Amniotic stem cell (primary cell): ENCODE data around the gene SLC6A12.
"Not testable (repeated sequence)": the region's sequence is repeated elsewhere in the genome, so short reads cannot be mapped to it uniquely, and the experiment has no call there.

Experiments
- DNase-seq: peaks from one replicate; lab custom pipeline; 2025; lab: John Stamatoyannopoulos, UW

SLC6A12 gene

DNA sequence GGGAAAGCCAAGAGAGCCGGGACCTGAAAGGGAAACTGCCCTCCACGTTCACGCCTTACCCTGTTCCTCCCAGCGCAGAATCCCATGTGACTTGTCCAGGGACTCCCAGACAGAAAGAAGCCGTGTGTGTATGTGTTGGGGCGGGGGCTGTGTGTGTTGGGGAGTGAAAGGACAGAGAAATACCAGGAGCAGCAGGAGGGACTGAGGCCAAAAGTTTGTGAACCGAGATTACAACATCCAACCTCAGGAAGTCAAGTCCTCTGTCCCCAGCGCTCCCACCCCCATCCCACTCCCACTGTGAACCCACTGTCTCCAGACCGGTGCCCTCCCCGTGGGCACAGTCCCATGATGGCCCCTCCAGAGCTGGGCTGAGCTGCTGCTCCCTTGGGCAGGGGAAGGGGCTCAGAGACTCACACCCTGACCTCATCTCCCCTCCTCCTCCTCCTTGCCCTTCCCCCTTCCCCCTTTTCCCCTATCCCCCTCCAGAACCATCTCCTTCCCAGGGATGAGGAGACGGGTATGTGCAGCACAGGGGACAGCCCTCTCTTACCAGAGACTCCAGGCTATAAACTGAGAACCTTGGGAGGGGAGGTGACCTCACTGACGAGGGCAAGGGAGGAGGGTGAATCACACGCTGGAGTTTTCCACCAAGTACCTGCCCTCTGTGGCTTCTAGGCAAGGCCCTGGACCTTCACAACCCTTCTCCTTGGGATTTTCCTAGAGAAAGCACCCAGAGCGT, at the start of gene SLC6A12:
TSS of gene SLC6A12 (minus strand) at position 155 of the 739 bp plus-strand sequence. CDS start 4,171 bp downstream, outside the sequence.
- DNase-seq, result no peak

- DNase-seq, result no peak
Measured at GRCh38 chr12:263574-263973, 49.6 kb upstream of the SLC6A12 start.

DNA sequence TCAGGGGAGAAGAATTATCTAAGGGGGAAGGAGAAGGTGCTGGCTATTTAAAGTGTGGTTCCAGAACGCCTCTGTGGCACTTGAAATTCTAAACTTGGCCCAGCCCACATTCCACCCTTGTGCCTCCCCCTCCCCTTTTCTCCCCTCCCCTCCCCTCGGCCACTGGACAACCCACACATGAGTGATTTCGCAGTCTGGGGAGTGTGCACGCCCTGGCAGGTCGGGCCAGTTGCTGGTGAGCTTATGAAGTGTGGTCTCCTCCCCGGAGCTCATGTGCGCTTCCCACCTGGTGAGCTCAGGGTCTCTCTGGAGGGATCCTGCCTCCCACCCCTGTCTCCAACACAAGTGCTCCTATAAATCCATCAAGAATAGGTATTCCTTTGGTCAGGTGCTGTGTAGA, 48.9 kb upstream of the SLC6A12 start, which contains the start of gene SLC6A13:
TSS of gene SLC6A13 (minus strand) at position 20 of the 400 bp plus-strand sequence. CDS start 2,784 bp downstream, outside the sequence.
- DNase-seq, result no peak

DNA sequence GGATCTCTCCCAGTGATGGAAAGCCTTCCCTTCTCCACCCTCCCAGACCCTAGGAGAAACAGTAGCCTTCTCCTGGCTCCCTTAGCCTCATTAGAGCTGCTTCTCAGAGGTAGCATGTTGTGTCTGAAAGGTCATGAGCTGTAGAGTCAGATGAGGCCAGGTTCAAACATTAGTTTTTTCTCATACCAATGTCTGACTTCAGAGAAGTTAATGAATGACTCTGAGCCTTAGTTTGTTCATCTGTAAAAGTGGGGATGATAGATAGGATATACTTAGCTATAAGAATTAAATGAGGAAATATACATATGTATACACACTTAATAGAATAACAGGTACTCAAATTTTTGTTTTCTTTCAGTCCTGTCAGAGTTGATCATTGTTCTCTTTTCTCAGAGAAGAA, 48.2 kb upstream of the SLC6A12 start:
- DNase-seq, result no peak

DNA sequence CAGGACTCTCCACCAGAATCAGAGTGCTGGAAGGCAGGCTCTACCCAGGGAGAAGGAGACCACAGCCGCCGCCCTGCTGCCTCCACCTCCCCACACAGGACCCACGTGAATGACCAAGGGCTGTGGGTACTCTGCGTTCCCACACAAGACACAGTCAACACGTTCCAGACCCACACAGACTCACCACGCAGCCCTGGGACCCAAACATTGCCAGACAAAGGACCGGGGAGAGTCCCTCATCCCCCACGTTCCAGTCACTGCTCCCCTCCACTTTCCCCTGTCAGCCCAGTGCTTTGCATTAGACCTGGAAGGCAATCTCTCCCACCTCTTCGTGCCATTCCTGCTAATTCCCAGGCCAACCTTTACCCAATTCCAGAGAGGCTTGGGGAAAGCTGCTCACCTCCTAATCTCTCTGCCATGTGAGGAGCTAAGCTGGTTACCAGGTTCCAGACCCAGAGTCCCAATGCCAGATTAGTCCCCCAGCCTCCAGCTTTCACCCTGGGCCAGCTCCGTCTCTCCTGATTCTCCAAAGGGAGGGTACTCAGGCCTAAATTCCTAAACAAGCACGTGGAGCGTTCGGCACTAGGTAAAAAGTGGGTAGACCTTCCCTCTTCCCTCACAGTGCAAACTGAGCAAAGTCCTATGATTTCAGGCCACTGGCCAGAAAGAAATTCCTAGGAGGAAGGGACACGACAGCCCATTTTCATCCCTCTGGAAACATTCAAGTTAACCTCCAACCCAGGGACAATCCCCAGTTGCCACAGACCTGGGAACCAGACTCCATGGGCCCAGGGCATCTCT, 43.8 kb upstream of the SLC6A12 start:
- no peak for DNase-seq

GRCh38 chr12:256958-257357, 43.0 kb upstream of the SLC6A12 start:
- DNase-seq, result no peak

DNA sequence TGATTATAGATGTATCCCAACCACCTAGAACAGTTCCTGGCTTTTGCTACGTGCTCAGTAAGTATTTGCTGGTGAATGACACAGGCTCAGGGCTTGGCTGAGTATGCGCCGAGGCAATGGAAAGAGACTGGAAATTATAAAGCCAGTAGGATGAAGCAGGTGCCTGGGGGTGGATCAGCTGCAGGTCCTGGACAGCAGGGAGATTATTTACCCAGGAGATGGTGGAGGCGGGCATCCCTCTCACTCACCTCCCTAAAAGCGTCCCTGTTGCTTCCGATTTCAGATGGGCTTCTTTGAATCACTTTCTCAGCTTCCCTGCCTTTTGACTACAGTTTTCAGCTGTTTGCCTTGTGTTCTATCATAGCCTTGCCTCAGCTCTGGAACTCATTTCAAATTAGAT, 42.3 kb upstream of the SLC6A12 start:
- no peak for DNase-seq

- DNase-seq, result no peak
Measured at GRCh38 chr12:254912-255311, 41.0 kb upstream of the SLC6A12 start.

DNA sequence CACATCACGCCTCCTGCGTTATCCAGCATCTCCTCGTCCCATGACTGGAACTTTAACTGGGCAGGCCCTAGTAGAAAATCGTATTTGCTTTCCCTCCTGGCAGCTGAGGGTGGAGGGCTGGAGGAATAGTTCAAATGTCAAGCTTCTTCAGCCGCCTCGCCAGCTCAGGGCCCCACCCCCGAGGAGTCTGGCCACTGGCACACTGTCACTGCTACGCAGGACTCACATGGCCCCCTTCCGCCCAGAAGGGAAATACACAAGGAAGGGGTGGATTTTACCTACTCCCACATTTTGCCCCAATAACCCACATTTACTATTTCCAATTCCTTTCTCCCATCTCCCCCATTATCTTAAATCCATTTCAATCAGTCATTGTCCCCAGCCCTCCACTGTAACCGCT, 40.1 kb upstream of the SLC6A12 start:
- no peak for DNase-seq

- DNase-seq, result no peak
Measured at GRCh38 chr12:253116-253831, 39.3 kb upstream of the SLC6A12 start.

DNA sequence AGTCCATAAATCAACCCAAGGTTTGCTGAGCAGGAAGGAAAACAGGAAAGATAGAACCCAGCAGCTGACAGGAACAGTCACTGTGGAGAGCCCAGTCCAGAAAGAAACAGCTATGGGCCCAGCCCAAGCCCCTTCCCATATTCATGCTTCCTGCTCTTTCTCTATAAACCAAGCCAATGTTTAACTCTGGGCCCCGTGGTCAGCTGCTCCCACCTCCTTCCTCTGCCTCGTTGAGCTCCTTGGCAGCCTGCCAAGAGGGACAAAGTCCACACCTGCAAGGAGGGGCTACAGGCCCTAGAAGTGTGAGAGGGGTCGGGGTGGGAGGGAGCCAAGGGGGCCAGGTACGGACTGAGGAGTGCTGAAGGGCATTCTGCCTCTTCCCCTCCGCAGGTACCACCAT, 38.7 kb upstream of the SLC6A12 start:
- no peak for DNase-seq

- no peak for DNase-seq
Measured at GRCh38 chr12:247271-247670, 33.3 kb upstream of the SLC6A12 start.

GRCh38 chr12:243381-243780, 29.4 kb upstream of the SLC6A12 start:
- no peak for DNase-seq

- DNase-seq, result no peak
Measured at GRCh38 chr12:242496-242895, 28.5 kb upstream of the SLC6A12 start.

DNA sequence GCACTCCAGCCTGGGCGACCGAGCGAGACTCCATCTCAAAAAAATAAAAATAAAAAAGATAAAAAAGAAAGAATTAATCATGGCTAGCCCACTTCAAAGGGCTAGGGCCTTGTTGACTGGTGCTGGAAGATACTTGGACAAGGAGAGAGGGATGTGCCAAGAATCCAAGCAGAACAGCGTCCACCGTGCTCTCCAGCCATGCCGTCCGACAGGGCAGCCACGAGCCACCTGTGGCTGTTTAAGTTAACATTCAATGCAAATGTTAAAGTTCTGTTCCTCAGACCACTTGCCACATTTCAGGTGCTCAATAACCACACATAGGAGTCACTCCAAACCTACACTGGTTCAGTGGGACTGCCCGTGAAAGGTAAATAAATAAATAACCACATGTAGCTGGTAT, 27.3 kb upstream of the SLC6A12 start:
- no peak for DNase-seq

DNA sequence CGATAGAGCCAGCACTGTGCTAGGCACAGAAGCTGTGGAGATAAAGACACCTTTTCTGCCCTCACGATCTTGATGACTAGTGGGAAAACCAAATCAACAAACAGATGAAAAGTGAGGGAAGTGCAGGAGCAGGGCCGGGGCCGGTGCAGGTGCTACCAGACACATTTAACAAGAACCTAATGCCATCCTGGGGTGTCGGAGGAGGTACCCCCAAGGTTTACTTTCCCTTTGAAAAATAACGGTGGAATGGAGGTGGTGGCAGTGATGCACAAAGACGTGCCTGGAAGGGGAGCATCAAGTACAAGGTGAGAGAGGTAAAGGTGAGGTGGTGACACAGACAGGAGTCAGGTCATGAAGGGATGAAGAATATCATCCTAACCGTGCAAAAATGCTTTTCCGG, 26.6 kb upstream of the SLC6A12 start:
- no peak for DNase-seq

GRCh38 chr12:238736-239398, 24.9 kb upstream of the SLC6A12 start:
- DNase-seq, result no peak

GRCh38 chr12:238116-238515, 24.2 kb upstream of the SLC6A12 start:
- no peak for DNase-seq

GRCh38 chr12:237026-237815, 23.3 kb upstream of the SLC6A12 start:
- DNase-seq, result no peak

- DNase-seq, result no peak
Measured at GRCh38 chr12:236445-236844, 22.5 kb upstream of the SLC6A12 start.

DNA sequence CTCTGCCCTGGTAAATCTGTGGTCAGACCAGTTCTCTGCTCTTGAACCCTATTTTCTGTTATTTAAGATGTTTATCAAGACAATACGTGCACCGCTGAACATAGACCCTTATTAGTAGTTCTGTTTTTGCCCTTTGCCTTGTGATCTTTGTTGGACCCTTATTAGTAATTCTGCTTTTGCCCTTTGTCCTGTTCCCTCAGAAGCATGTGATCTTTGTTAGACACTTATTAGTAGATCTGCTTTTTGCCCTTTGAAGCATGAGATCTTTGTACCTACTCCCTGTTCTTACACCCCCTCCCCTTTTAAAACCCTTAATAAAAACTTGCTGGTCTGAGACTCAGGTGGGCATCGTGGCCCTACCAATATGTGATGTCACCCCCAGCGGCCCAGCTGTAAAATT, 22.0 kb upstream of the SLC6A12 start:
- not testable (repeated sequence) for DNase-seq
